HG03521 (cell line): ENCODE measurements around the gene TRIM54.
"Not testable (repeated sequence)": the region's sequence is repeated elsewhere in the genome, so short reads cannot be mapped to it uniquely, and the experiment has no call there.

Experiments used
- ATAC-seq: cut with Tn5 transposase; IDR thresholded peaks from one replicate; pipeline ENCODE4 v1.9.1; 2021; ENCODE audit warnings: mild to moderate bottlenecking, moderate library complexity; ENCODE audit not compliant: unreplicated experiment

TRIM54 gene

GRCh38 chr2:27256855-27257454 lies 25.3 kb upstream of the TRIM54 start:
- ATAC-seq, result no peak

- no peak for ATAC-seq
Observed at GRCh38 chr2:27258051-27258450, 24.2 kb upstream of the TRIM54 start.

- no peak for ATAC-seq
Observed at GRCh38 chr2:27261241-27261925, 20.8 kb upstream of the TRIM54 start.

- ATAC-seq, result no peak
Observed at GRCh38 chr2:27261926-27262298, 20.3 kb upstream of the TRIM54 start.

- no peak for ATAC-seq
Observed at GRCh38 chr2:27262379-27263286, 19.6 kb upstream of the TRIM54 start, which contains the start of gene SLC30A3. SLC30A3 (minus strand) TSS chr2:27263047; CDS start chr2:27262906, 141 bp downstream.

- ATAC-seq, result no peak
Observed at GRCh38 chr2:27263287-27264252, 18.7 kb upstream of the TRIM54 start.

GRCh38 chr2:27264253-27264752 lies 17.9 kb upstream of the TRIM54 start:
- ATAC-seq, result no peak

GRCh38 chr2:27264753-27265535 lies 17.3 kb upstream of the TRIM54 start:
- ATAC-seq, result no peak

GRCh38 chr2:27265536-27265870 lies 16.7 kb upstream of the TRIM54 start:
- no peak for ATAC-seq

- not testable (repeated sequence) for ATAC-seq
Observed at GRCh38 chr2:27268296-27268695, 13.9 kb upstream of the TRIM54 start.

GRCh38 chr2:27270131-27270530 lies 12.1 kb upstream of the TRIM54 start:
- no peak for ATAC-seq

- ATAC-seq, result no peak
Observed at GRCh38 chr2:27270670-27271069, 11.6 kb upstream of the TRIM54 start.

GRCh38 chr2:27271631-27272340 lies 10.4 kb upstream of the TRIM54 start:
- ATAC-seq, result no peak

- ATAC-seq, result not testable (repeated sequence)
Observed at GRCh38 chr2:27272537-27273522, 9.4 kb upstream of the TRIM54 start.

GRCh38 chr2:27275211-27276150 lies 6.7 kb upstream of the TRIM54 start, which contains the start of gene DNAJC5G:
DNAJC5G (plus strand) TSS chr2:27275433; CDS start chr2:27276729, 1,296 bp downstream.
- no peak for ATAC-seq

- ATAC-seq, result no peak
Observed at GRCh38 chr2:27278010-27278409, 4.2 kb upstream of the TRIM54 start.

GRCh38 chr2:27280826-27281225 lies 1.4 kb upstream of the TRIM54 start:
- ATAC-seq, result no peak
